GM12878 (cell line): ENCODE measurements around the gene ZNF107. TPM values are rescaled to one million over a fixed set of nuclear protein-coding genes. Genes with fewer than 3 reads are reported as not detected.

ENCODE experiments used
- ATAC-seq: fragments of 200-7000 bp; cut with Tn5 transposase; 3 replicates; pipeline ENCODE4 v1.9.1; 2020; ENCODE audit warnings: mild to moderate bottlenecking, moderate library complexity
- Bru-seq: library from RNA; stranded (reverse); fragments of 400-500 nt; gene quantifications from one replicate; lab custom pipeline; 2021; lab: Mats Ljungman, UMichigan
- BruChase-seq, 2 experiments: library from RNA; stranded (reverse); fragments of 400-500 nt; gene quantifications; one replicate each; lab custom pipeline; 2021; lab: Mats Ljungman, UMichigan
- BruUV-seq: library from RNA; stranded (reverse); fragments of 400-500 nt; replicated peaks from 2 replicates; lab custom pipeline; 2021; lab: Mats Ljungman, UMichigan
- CTCF ChIA-PET: fragments of 300-600 bp; sonication (Branson Sonifier 250); formaldehyde crosslinking; extraction: SDS; loops from one replicate; lab custom pipeline; 2021; ENCODE audit warnings: inconsistent platforms; lab: Yijun Ruan, JAX
- POLR2A ChIA-PET: fragments of 350-600 bp; formaldehyde crosslinking; extraction: SDS; loops from one replicate; lab custom pipeline; 2021; ENCODE audit warnings: inconsistent platforms; lab: Charles Lee
- RAD21 ChIA-PET: fragments of 300-600 bp; sonication (Branson Sonifier 250); formaldehyde crosslinking; loops from one replicate; lab custom pipeline; 2023; ENCODE audit warnings: antibody characterized with exemption; ENCODE audit not compliant: unreplicated experiment; lab: Charles Lee
- SMC1A ChIA-PET: fragments of 300-600 bp; sonication (Branson Sonifier 250); formaldehyde crosslinking; loops from one replicate; lab custom pipeline; 2023; ENCODE audit not compliant: unreplicated experiment, uncharacterized antibody; lab: Charles Lee
- DNase-seq: peaks from one replicate; pipeline ENCODE4 v3.0.0-alpha.2; 2011; ENCODE audit warnings: low read depth, low spot score
- FAIRE-seq: peaks from 3 replicates; lab custom pipeline; 2011; peaks lifted over from hg19 to GRCh38; lab: Jason Lieb, UNC
- H2AFZ ChIP-seq: 2 replicates; pipeline ENCODE4 v1.6.0; 2011; ENCODE audit warnings: low read depth, low read length, control low read depth; ENCODE audit not compliant: control insufficient read depth
- H3K27ac ChIP-seq: 2 replicates; pipeline ENCODE4 v1.5.1; 2011; ENCODE audit warnings: control low read depth; ENCODE audit not compliant: control insufficient read depth, insufficient read depth
- H3K27me3 ChIP-seq, 2 experiments: replicated peaks in 1 of 2; 2 replicates each; pipeline versions ENCODE4 v1.6.0 to v1.6.1; 2011; ENCODE audit warnings: low read length in 1 of 2; ENCODE audit not compliant: control insufficient read depth in 2 of 2, insufficient read depth in 2 of 2
- H3K36me3 ChIP-seq, 2 experiments: 2 replicates each; pipeline ENCODE4 v1.5.1; 2011; ENCODE audit warnings: low read length in 1 of 2; ENCODE audit not compliant: control insufficient read depth in 2 of 2, insufficient read depth in 2 of 2
- H3K4me1 ChIP-seq: 2 replicates; pipeline ENCODE4 v1.6.1; 2011; ENCODE audit warnings: mild to moderate bottlenecking, low read length, moderate library complexity, mixed read lengths; ENCODE audit not compliant: control insufficient read depth, insufficient read depth
- H3K4me2 ChIP-seq: 2 replicates; pipeline ENCODE4 v1.6.0; 2011; ENCODE audit warnings: control low read depth; ENCODE audit not compliant: control insufficient read depth, insufficient read depth
- H3K4me3 ChIP-seq: fragments of 200-600 bp; sonication (generic); 2 replicates; pipeline ENCODE4 v1.5.1; 2016
- H3K79me2 ChIP-seq: 2 replicates; pipeline ENCODE4 v1.6.0; 2011; ENCODE audit warnings: low read length; ENCODE audit not compliant: control insufficient read depth, insufficient read depth
- H3K9ac ChIP-seq: 2 replicates; pipeline ENCODE4 v1.8.0; 2011; ENCODE audit warnings: low read length, control low read depth, mixed read lengths; ENCODE audit not compliant: control insufficient read depth, insufficient read depth
- H3K9me3 ChIP-seq: replicated peaks from 3 replicates; pipeline ENCODE4 v1.5.1; 2011; ENCODE audit warnings: mild to moderate bottlenecking, low read length; ENCODE audit not compliant: control insufficient read depth, insufficient read depth
- H4K20me1 ChIP-seq: 2 replicates; pipeline ENCODE4 v1.6.0; 2011; ENCODE audit not compliant: control insufficient read depth, insufficient read depth
- E4F1 ChIP-seq: fragments of 450-650 bp; IDR thresholded peaks from 2 replicates; pipeline ENCODE4 v1.6.1; 2018; ENCODE audit warnings: borderline replicate concordance, mild to moderate bottlenecking; ENCODE audit not compliant: partially characterized antibody
- JUND ChIP-seq: IDR thresholded peaks from 2 replicates; pipeline ENCODE4 v1.6.1; 2012; ENCODE audit warnings: low read depth, mild to moderate bottlenecking, low read length, improper control_type of control experiment, moderate library complexity
- POLR2A ChIP-seq: IDR thresholded peaks from 2 replicates; pipeline ENCODE4 v1.6.1; 2011; ENCODE audit warnings: low read depth, mild to moderate bottlenecking, low read length
- STAT1 ChIP-seq: fragments of 450-650 bp; conservative IDR thresholded peaks from 2 replicates; pipeline ENCODE4 v1.6.1; 2014; ENCODE audit warnings: antibody characterized with exemption, mild to moderate bottlenecking
- ZBTB40 ChIP-seq: fragments of 450-650 bp; IDR thresholded peaks from 2 replicates; pipeline ENCODE4 v1.6.1; 2016; ENCODE audit warnings: mild to moderate bottlenecking, moderate library complexity, borderline replicate concordance
- ZNF274 ChIP-seq: IDR thresholded peaks from one replicate; pipeline ENCODE4 v1.8.0; 2011; ENCODE audit not compliant: insufficient read length, insufficient read depth
- WGBS: methylation state at CpG from one replicate; pipeline ENCODE4 v1.1.6; 2016; ENCODE audit warnings: low lambda C conversion rate; ENCODE audit not compliant: insufficient replicate concordance, insufficient coverage; ENCODE audit errors: missing lambda C conversion rate; 5-methylcytosine and 5-hydroxymethylcytosine counted together
- in situ Hi-C: fragments of 300-500 bp; cut with MboI; formaldehyde crosslinking; loops from 9 replicates; pipeline ENCODE4 v1.14.3; 2018; ENCODE audit warnings: mixed read lengths
- intact Hi-C: fragments of 100-400 bp; cut with micrococcal nuclease; formaldehyde crosslinking; loops from one replicate; pipeline ENCODE4 v1.14.2; 2022; ENCODE audit not compliant: unreplicated experiment
- long read RNA-seq, 2 experiments: library from polyadenylated mRNA; unstranded; transcript quantifications; one replicate each; pipeline ENCODE4 v2.0.0, GENCODE V29; 2019 to 2020
- polyA minus RNA-seq, 3 experiments: library from RNA; depleted of rRNA, polyadenylated mRNA; stranded (reverse); fragments of >200 nt; gene quantifications; 2 replicates each; pipeline ENCODE4 v1.2.3, GENCODE V29; 2011
- polyA plus RNA-seq, 11 experiments: library from polyadenylated mRNA; depleted of rRNA in 4 of 11; unstranded in 6 of 11; stranded (reverse) in 5 of 11; fragments of >200 nt; fragmentation: Nextera tagmentation in 4 of 11; fragmentation: Illumina TruSeq in 1 of 11; extraction: Ambion mirVana in 4 of 11; extraction: Trizol in 1 of 11; gene quantifications; 1 replicate in 1 of 11; 2 replicates in 10 of 11; pipeline versions ENCODE4 v1.2.1 to v1.2.3, GENCODE V29; 2011 to 2016; ENCODE audit warnings: inconsistent platforms in 2 of 11, missing spikeins in 2 of 11, low read depth in 1 of 11
- total RNA-seq, 4 experiments: library from RNA; depleted of rRNA in 3 of 4; stranded (reverse); fragments of >200 nt in 3 of 4; fragmentation: Illumina TruSeq in 1 of 4; extraction: Trizol in 1 of 4; gene quantifications; 2 replicates each; pipeline versions ENCODE4 v1.2.1 to v1.2.3, GENCODE V29; 2013 to 2021
- TF ChIP-seq, protein P1 (sequence below), 3 experiments: IDR thresholded peaks in 2 of 3; conservative IDR thresholded peaks in 1 of 3; 2 replicates each; pipeline ENCODE4 v1.5.1; 2011; ENCODE audit warnings: low read depth in 3 of 3, low read length in 3 of 3, mild to moderate bottlenecking in 3 of 3, control low read depth in 2 of 3, moderate library complexity in 2 of 3, inconsistent platforms in 1 of 3, mixed read lengths in 1 of 3; ENCODE audit not compliant: control insufficient read depth in 2 of 3, insufficient read depth in 1 of 3; ENCODE audit errors: extremely low read depth in 1 of 3

The ZNF107 gene
- 73.9 and 78.7 TPM in 2 replicates for total RNA-seq (2013; cell fraction: nucleolus; rRNA removed)
- total RNA-seq (2014; rRNA removed) = 14.0 and 15.3 TPM in 2 replicates
- total RNA-seq (2014; rRNA removed; fragmentation: Illumina TruSeq; extraction: Trizol) = 23.3 and 23.7 TPM in 2 replicates
- 10.8 and 12.0 TPM in 2 replicates for total RNA-seq (2021)
- polyA plus RNA-seq (2011; ENCODE audit: low read depth) = 4.1 TPM
- 18.3 and 35.9 TPM in 2 replicates for polyA plus RNA-seq (2011; rRNA removed)
- polyA plus RNA-seq (2011; cell fraction: cytosol; rRNA removed) = 11.9 and 16.5 TPM in 2 replicates
- polyA plus RNA-seq (2011; cell fraction: nucleus; rRNA removed) = 25.7 and 30.7 TPM in 2 replicates
- 8.3 and 10.1 TPM in 2 replicates for polyA plus RNA-seq (2012)
- 22.8 and 27.7 TPM in 2 replicates for polyA plus RNA-seq (2014; fragmentation: Illumina TruSeq; extraction: Trizol)
- 1 to 10 TPM; 3.2 to 3.7 TPM for polyA plus RNA-seq (2014; fragmentation: Nextera tagmentation; extraction: Ambion mirVana)
- 11.4 and 13.5 TPM in 2 replicates for polyA plus RNA-seq (2014; rRNA removed)
- polyA plus RNA-seq (2016; fragmentation: Nextera tagmentation; extraction: Ambion mirVana) = 10 to 100 TPM; 12.4 to 13.8 TPM
- 15.2 and 19.7 TPM in 2 replicates for polyA minus RNA-seq (2011; rRNA and poly(A)+ RNA removed)
- polyA minus RNA-seq (2011; cell fraction: cytosol; rRNA and poly(A)+ RNA removed) = 7.4 and 8.0 TPM in 2 replicates
- polyA minus RNA-seq (2011; cell fraction: nucleus; rRNA and poly(A)+ RNA removed) = 12.1 and 15.6 TPM in 2 replicates
- Bru-seq, nascent RNA = percentile 95 among the genes with signal in this experiment
- BruChase-seq, experiment 1, labeled RNA remaining after a 6-hour chase = percentile 94 among the genes with signal in this experiment
- percentile 94 among the genes with signal in this experiment for BruChase-seq, experiment 2, labeled RNA remaining after a 2-hour chase
- long read RNA-seq, experiment 1, partial matches to known transcripts = 0 of 6 reads
- long read RNA-seq, experiment 1, other reads (novel, unspliced or antisense) = 6 of 6 reads
- long read RNA-seq, experiment 2, full-length matches to known transcripts = 10 of 46 reads
- long read RNA-seq, experiment 2, partial matches to known transcripts = 6 of 46 reads
- long read RNA-seq, experiment 2, other reads (novel, unspliced or antisense) = 30 of 46 reads

DNA sequence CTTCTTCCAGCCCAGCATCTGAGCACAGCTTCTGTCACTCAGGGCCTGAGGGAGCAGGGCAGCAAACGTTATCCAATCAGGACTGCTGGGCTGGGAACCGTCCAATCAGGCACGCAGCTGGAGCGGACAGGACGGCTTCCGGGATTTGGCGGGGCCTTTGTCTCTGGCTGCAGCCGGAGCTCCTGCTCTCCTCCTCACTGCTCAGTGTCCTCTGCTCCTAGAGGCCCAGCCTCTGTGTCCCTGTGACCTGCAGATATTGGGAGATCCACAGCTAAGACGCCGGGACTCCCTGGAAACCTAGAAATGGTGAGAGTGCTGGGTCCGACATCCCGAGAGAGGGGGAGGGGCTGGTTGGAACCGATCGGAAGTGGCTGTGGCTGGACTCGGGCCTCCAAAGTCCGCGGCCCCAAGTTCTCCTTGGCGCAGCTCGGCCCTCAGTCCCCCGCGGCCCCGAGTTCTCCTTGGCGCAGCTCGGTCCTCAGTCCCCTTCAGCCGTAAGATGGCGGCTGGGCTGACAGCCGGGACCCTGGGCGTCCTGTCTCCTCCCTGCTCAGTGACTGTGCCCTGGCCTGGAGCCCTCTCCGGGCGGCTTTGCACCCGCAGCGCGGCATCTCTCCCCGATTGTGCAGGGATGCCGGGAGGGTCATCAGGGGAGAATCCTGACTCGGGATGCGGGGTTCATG is at the start of gene ZNF107:
ZNF107 (plus strand) TSS at position 154 of the 683 bp plus-strand sequence; CDS start at position 304, 150 bp downstream.
- Histone ChIP-seq H3K4me3 (peak within 1 kb of the TSS; percentile 97), H3K27me3 (no peaks in the 10 kb centered on the region), H3K27ac (peak within 1 kb of the TSS; percentile 87), H3K4me1 (no peaks in the 10 kb centered on the region), H3K4me2 (peak within 1 kb of the TSS; percentile 81), H3K9me3 (peaks cover 12% of the 10 kb centered on the region; the same call in 2 of the 3 replicates), H3K36me3 (peaks cover 2 to 13% of the 10 kb centered on the region in 2 experiments; a peak in 2 of 4 replicates), H2AFZ (peak within 1 kb of the TSS; percentile 55), H4K20me1 (no peaks in the 10 kb centered on the region; the same call in 1 of the 2 replicates), H3K79me2 (peaks cover 43% of the 10 kb centered on the region), H3K9ac (peak within 1 kb of the TSS; percentile 84)
- no TSS peak for BruUV-seq
- RAD21 ChIA-PET = interaction anchor here (0.6 to 2.1 kb wide), 8 partner anchors 21 to 714 kb away, joined by 3 to 5 read pairs (median 3); partner anchors contain the start of gene ZNF273
- in situ Hi-C loops = loop anchor here (10.0 kb wide), 1 partner anchor 361 kb away; no protein-coding TSS in a partner anchor
- 2% methylated on average over 37 of the region's 37 CpGs for WGBS
- intact Hi-C loops = loop anchor here (2.0 to 10.0 kb wide), 6 partner anchors 104 to 729 kb away; partner anchors contain the start of genes ERV3-1, ZNF138, ZNF273 and ZNF680
- peak; percentile 89 for DNase-seq
- ATAC-seq = peak; percentile 96
- POLR2A ChIA-PET = interaction anchor here (0.9 to 1.4 kb wide), 5 partner anchors 8 to 351 kb away, joined by 3 to 4 read pairs (median 3); partner anchors contain the start of genes ERV3-1, ZNF138 and ZNF680
- peak; percentile 89 for FAIRE-seq
- CTCF ChIA-PET = interaction anchor here (0.5 to 1.1 kb wide), 4 partner anchors 8 to 1412 kb away, joined by 3 to 4 read pairs (median 3); partner anchors contain the start of gene ZNF138
- SMC1A ChIA-PET = interaction anchor here (1.1 to 2.1 kb wide), 5 partner anchors 8 to 359 kb away, joined by 3 to 7 read pairs (median 4); partner anchors contain the start of gene ZNF680
- TF ChIP-seq, protein P1, sequence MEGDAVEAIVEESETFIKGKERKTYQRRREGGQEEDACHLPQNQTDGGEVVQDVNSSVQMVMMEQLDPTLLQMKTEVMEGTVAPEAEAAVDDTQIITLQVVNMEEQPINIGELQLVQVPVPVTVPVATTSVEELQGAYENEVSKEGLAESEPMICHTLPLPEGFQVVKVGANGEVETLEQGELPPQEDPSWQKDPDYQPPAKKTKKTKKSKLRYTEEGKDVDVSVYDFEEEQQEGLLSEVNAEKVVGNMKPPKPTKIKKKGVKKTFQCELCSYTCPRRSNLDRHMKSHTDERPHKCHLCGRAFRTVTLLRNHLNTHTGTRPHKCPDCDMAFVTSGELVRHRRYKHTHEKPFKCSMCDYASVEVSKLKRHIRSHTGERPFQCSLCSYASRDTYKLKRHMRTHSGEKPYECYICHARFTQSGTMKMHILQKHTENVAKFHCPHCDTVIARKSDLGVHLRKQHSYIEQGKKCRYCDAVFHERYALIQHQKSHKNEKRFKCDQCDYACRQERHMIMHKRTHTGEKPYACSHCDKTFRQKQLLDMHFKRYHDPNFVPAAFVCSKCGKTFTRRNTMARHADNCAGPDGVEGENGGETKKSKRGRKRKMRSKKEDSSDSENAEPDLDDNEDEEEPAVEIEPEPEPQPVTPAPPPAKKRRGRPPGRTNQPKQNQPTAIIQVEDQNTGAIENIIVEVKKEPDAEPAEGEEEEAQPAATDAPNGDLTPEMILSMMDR (IDR thresholded peaks at IDR 0.05 in 2 of 3, conservative IDR thresholded peaks at IDR 0.05 in 1 of 3; ENCODE audit: control insufficient read depth in 2 of 3, extremely low read depth in 1 of 3, insufficient read depth in 1 of 3, low read depth in 3 of 3, low read length in 3 of 3) = no peak
- TF ChIP-seq JUND (no peak), E4F1 (peak; percentile 71), ZNF274 (no peak), STAT1 (no peak), POLR2A (peak; percentile 90), ZBTB40 (peak; percentile 34; the same call in 1 of the 2 replicates)
